Hematopoietic multipotent progenitor cell treated with erythropoietin and hydrocortisone succinate and interleukin-3 and kit ligand, for 17 days (in vitro differentiated cells): ENCODE results near the gene OSTC.

Source experiments
- DNase-seq: peaks from one replicate; pipeline ENCODE4 v3.0.0-alpha.2; 2015; ENCODE audit warnings: low spot score

Gene OSTC

DNA sequence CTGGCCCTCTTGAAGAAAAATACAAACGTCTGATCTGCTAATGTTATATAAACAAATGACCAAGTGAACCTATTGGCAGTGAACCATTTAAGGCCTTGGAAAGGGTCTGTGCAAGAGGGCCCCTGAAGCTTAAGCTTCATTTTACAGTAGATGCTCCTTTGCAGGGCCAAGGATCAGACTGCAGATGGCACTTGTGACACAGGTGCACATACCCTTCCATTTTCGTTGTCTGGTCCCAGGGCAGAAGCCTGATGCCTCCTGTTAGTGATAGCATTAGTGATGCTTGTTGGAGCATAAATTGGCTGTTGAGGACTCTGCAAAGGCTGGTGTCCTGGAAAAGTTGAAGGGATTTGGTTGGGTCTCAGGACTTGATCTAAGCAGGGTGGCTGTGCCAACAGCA, 65.9 kb downstream of the OSTC start:
- DNase-seq = no peak

DNA sequence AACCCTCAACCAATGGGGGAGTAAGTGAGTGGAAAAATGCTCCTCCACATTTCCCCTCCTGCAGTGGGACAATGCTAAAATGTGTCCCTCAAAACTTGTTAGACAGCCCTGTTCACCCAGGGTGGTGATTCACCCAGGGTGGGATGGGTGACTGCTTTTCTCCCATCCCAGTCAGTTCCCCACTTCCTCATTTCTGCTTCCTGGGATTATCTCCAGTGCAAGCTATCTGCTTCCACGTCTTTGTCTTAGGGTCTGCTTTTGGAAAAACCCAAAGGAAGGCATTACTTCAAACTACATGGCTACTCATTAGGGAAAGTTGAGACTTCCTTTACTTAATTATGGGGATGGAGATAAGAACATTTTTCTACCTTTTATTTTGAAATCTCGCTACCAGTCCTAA, 67.0 kb downstream of the OSTC start:
- DNase-seq = no peak
